SK-N-SH treated with all-trans-retinoic acid at 6 μM for 48 hours (cell line): ENCODE data around the gene TAF12.

ENCODE experiments used
- BACH2 ChIP-seq: fragments of 250-450 bp; sonication (Bioruptor Pico); IDR thresholded peaks from 2 replicates; pipeline ENCODE4 v1.9.0; 2021; ENCODE audit warnings: mild to moderate bottlenecking, borderline replicate concordance
- CSDC2 ChIP-seq: fragments of 250-450 bp; sonication (Bioruptor Pico); IDR thresholded peaks from 2 replicates; pipeline ENCODE4 v1.5.0; 2020; ENCODE audit warnings: mild to moderate bottlenecking, moderate library complexity
- ISL1 ChIP-seq: fragments of 250-450 bp; sonication (Bioruptor Pico); IDR thresholded peaks from 2 replicates; pipeline ENCODE4 v2.1.2; 2022; ENCODE audit warnings: mild to moderate bottlenecking, moderate library complexity
- RARB ChIP-seq: fragments of 250-450 bp; sonication (Bioruptor Pico); IDR thresholded peaks from 2 replicates; pipeline ENCODE4 v1.8.0; 2021; ENCODE audit warnings: mild to moderate bottlenecking, moderate library complexity
- TCF4 ChIP-seq: fragments of 250-450 bp; sonication (Bioruptor Pico); IDR thresholded peaks from 2 replicates; pipeline ENCODE4 v1.8.0; 2021; ENCODE audit warnings: mild to moderate bottlenecking, moderate library complexity, borderline replicate concordance
- TOX ChIP-seq: fragments of 250-450 bp; sonication (Bioruptor Pico); IDR thresholded peaks from 2 replicates; pipeline ENCODE4 v1.8.0; 2021; ENCODE audit warnings: mild to moderate bottlenecking, moderate library complexity, borderline replicate concordance
- ZFP3 ChIP-seq: fragments of 250-450 bp; sonication (Bioruptor Pico); IDR thresholded peaks from 2 replicates; pipeline ENCODE4 v1.5.0; 2020; ENCODE audit warnings: mild to moderate bottlenecking, moderate library complexity
- ZNF565 ChIP-seq: fragments of 450-650 bp; formaldehyde crosslinking; conservative IDR thresholded peaks from 2 replicates; pipeline ENCODE4 v1.5.0; 2020; ENCODE audit warnings: low read depth, mild to moderate bottlenecking, moderate library complexity
- ZNF70 ChIP-seq: fragments of 450-650 bp; formaldehyde crosslinking; IDR thresholded peaks from 2 replicates; pipeline ENCODE4 v1.5.0; 2020; ENCODE audit warnings: mild to moderate bottlenecking, moderate library complexity

- no peak for TF ChIP-seq RARB (CRISPR knock-in tag)
- no peak for TF ChIP-seq TOX (CRISPR knock-in tag)
- no peak for TF ChIP-seq TCF4 (CRISPR knock-in tag)
- no peak for TF ChIP-seq ZFP3 (CRISPR knock-in tag)
- TF ChIP-seq ZNF565 (CRISPR knock-in tag), result no peak
- no peak for TF ChIP-seq CSDC2 (CRISPR knock-in tag)
- no peak for TF ChIP-seq BACH2 (CRISPR knock-in tag)
- TF ChIP-seq ZNF70 (CRISPR knock-in tag), result no peak
- TF ChIP-seq ISL1, result no peak
Observed at GRCh38 chr1:28591708-28592320, 51.1 kb downstream of the TAF12 start, which contains the start of gene RAB42.
